ENCODE results near the gene COG7. TPM values are rescaled to one million over a fixed set of nuclear protein-coding genes. Genes with fewer than 3 reads are reported as not detected.
A peak's percentile ranks its signal among the peaks of the same experiment; 100 is the strongest.

Gene COG7
- total and polyA plus RNA-seq, 3 donors from 2014 or later: 21.5 to 40.7 (median 35.1) TPM

- Histone ChIP-seq H3K36me3 (ENCODE audit: low read depth, missing control alignments) (no peaks in the 10 kb centered on the region), H3K9me3 (no peaks in the 10 kb centered on the region), H3K27ac (no peak overlapping the region), H3K4me1 (no peaks in the 10 kb centered on the region), H3K27me3 (no peaks in the 10 kb centered on the region), H3K4me3 (no peak overlapping the region)
- no peak for TF ChIP-seq POLR2A (IDR thresholded peaks at IDR 0.05)
- no peak for TF ChIP-seq CTCF (IDR thresholded peaks at IDR 0.05)
- DNase-seq: no peak
- intact Hi-C loops (cut with DNase I; ENCODE audit: low total_unique reads): loop anchor here (10.0 kb wide), 1 partner anchor 249 kb away; the partner anchor contains the start of gene SCNN1G
- WGBS, 2 donors: 88 to 91% methylated on average over 16 of the region's 16 CpGs
Measured at GRCh38 chr16:23433261-23433920, 19.6 kb downstream of the COG7 start.

- Histone ChIP-seq H3K4me1 (no peaks in the 10 kb centered on the region), H3K9me3 (no peaks in the 10 kb centered on the region), H3K27ac (no peak overlapping the region), H3K4me3 (no peak overlapping the region), H3K27me3 (no peaks in the 10 kb centered on the region), H3K36me3 (ENCODE audit: low read depth, missing control alignments) (no peaks in the 10 kb centered on the region)
- DNase-seq: no peak
- TF ChIP-seq POLR2A (IDR thresholded peaks at IDR 0.05) (no peak), CTCF (IDR thresholded peaks at IDR 0.05) (peak in 1 of 3 experiments; percentile 26)
- 79 to 86% methylated on average over 10 of the region's 10 CpGs for WGBS, 2 donors
- intact Hi-C loops (cut with DNase I; ENCODE audit: low total_unique reads): loop anchor here (10.0 kb wide), 1 partner anchor 248 kb away; the partner anchor contains the start of gene SCNN1G
Measured at GRCh38 chr16:23432176-23433128, 20.5 kb downstream of the COG7 start.

- Histone ChIP-seq H3K4me1 (peaks cover under 1% of the 10 kb centered on the region), H3K4me3 (no peak overlapping the region), H3K27me3 (no peaks in the 10 kb centered on the region), H3K36me3 (ENCODE audit: low read depth, missing control alignments) (no peaks in the 10 kb centered on the region), H3K9me3 (no peaks in the 10 kb centered on the region), H3K27ac (no peak overlapping the region)
- DNase-seq: no peak
- TF ChIP-seq CTCF (IDR thresholded peaks at IDR 0.05): no peak
- TF ChIP-seq POLR2A (IDR thresholded peaks at IDR 0.05): no peak
- intact Hi-C loops (cut with DNase I; ENCODE audit: low total_unique reads): no loop called here
- WGBS, 2 donors: 73 to 89% methylated on average over 2 of the region's 2 CpGs
Measured at GRCh38 chr16:23428351-23428750, 24.6 kb downstream of the COG7 start.

GRCh38 chr16:23424292-23424958, 28.6 kb downstream of the COG7 start:
- intact Hi-C loops (cut with DNase I; ENCODE audit: low total_unique reads): no loop called here
- no peak for DNase-seq
- Histone ChIP-seq H3K9me3 (no peaks in the 10 kb centered on the region), H3K4me3 (no peak overlapping the region), H3K4me1 (peaks cover 4% of the 10 kb centered on the region), H3K36me3 (ENCODE audit: low read depth, missing control alignments) (no peaks in the 10 kb centered on the region), H3K27ac (peak overlapping the region; percentile 69 to 86), H3K27me3 (no peaks in the 10 kb centered on the region)
- TF ChIP-seq POLR2A (IDR thresholded peaks at IDR 0.05) (no peak), CTCF (IDR thresholded peaks at IDR 0.05) (no peak)
- WGBS, 2 donors: 87 to 91% methylated on average over 14 of the region's 14 CpGs

Data from testis (tissue), 3 donors.